OCI-LY1 (cell line): Measurements from ENCODE around the gene OR13A1.

ENCODE experiments used
- H2AFZ ChIP-seq: fragments of 200-600 bp; sonication (generic), shearing (Covaris generic); 2 replicates; pipeline ENCODE4 v1.6.0; 2014; ENCODE audit warnings: antibody characterized with exemption, mild to moderate bottlenecking, low read length
- H3F3A ChIP-seq: fragments of 200-600 bp; sonication (generic), shearing (Covaris generic); 2 replicates; pipeline ENCODE4 v1.6.0; 2014; ENCODE audit warnings: mild to moderate bottlenecking, antibody characterized with exemption, low read length, moderate library complexity; ENCODE audit not compliant: insufficient read depth
- H3K27ac ChIP-seq: fragments of 200-600 bp; sonication (generic); 2 replicates; pipeline ENCODE4 v1.5.1; 2014; ENCODE audit warnings: low read length, mixed run types, mild to moderate bottlenecking, low read depth; ENCODE audit not compliant: poor library complexity, severe bottlenecking
- H3K27me3 ChIP-seq: fragments of 200-600 bp; sonication (generic); 2 replicates; pipeline ENCODE4 v1.6.0; 2014; ENCODE audit warnings: antibody characterized with exemption, mild to moderate bottlenecking, low read length, moderate library complexity; ENCODE audit not compliant: insufficient read depth
- H3K36me3 ChIP-seq: fragments of 200-600 bp; sonication (generic); 2 replicates; pipeline ENCODE4 v1.6.1; 2014; ENCODE audit warnings: mild to moderate bottlenecking, antibody characterized with exemption, low read length, moderate library complexity, mixed read lengths; ENCODE audit not compliant: insufficient read depth
- H3K4me1 ChIP-seq: fragments of 200-600 bp; sonication (generic); 2 replicates; pipeline ENCODE4 v1.5.1; 2014; ENCODE audit warnings: mild to moderate bottlenecking, low read length, moderate library complexity; ENCODE audit not compliant: insufficient read depth, severe bottlenecking
- H3K4me2 ChIP-seq: fragments of 200-600 bp; sonication (generic), shearing (Covaris generic); 2 replicates; pipeline ENCODE4 v1.6.1; 2014; ENCODE audit warnings: low read length
- H3K4me3 ChIP-seq: fragments of 200-600 bp; sonication (generic); 2 replicates; pipeline ENCODE4 v1.5.1; 2014; ENCODE audit warnings: low read length, low read depth, mild to moderate bottlenecking, mixed read lengths; ENCODE audit not compliant: poor library complexity, severe bottlenecking
- H3K79me2 ChIP-seq: fragments of 200-600 bp; shearing (Covaris generic); 2 replicates; pipeline ENCODE4 v1.6.1; 2016; ENCODE audit warnings: mixed run types, low read length, mixed read lengths; ENCODE audit not compliant: insufficient read depth
- H3K9ac ChIP-seq: fragments of 200-600 bp; sonication (generic), shearing (Covaris generic); 2 replicates; pipeline ENCODE4 v1.6.1; 2014; ENCODE audit warnings: mild to moderate bottlenecking, low read length, mixed read lengths
- H3K9me2 ChIP-seq: fragments of 200-600 bp; sonication (generic), shearing (Covaris generic); 2 replicates; pipeline ENCODE4 v1.6.1; 2014; ENCODE audit warnings: low read depth, mild to moderate bottlenecking, low read length, mixed read lengths
- H3K9me3 ChIP-seq: fragments of 200-600 bp; shearing (Covaris generic); 2 replicates; pipeline ENCODE4 v1.6.1; 2014; ENCODE audit warnings: low read length, mixed read lengths
- H4K20me1 ChIP-seq: fragments of 200-600 bp; sonication (generic), shearing (Covaris generic); 2 replicates; pipeline ENCODE4 v1.6.0; 2016; ENCODE audit warnings: mild to moderate bottlenecking, low read length; ENCODE audit not compliant: insufficient read depth
- EZH2 ChIP-seq: fragments of 200-600 bp; sonication (generic), shearing (Covaris generic); IDR thresholded peaks from 2 replicates; pipeline ENCODE4 v1.8.0; 2017; ENCODE audit warnings: borderline replicate concordance, mixed run types, mild to moderate bottlenecking, antibody characterized with exemption, low read length, moderate library complexity, mixed read lengths
- TF ChIP-seq, protein P1 (sequence below): fragments of 200-600 bp; sonication (generic), shearing (Covaris generic); IDR thresholded peaks from 2 replicates; pipeline ENCODE4 v1.5.1; 2017; ENCODE audit warnings: mild to moderate bottlenecking, antibody characterized with exemption, low read length, moderate library complexity, mixed read lengths

OR13A1 gene

GRCh38 chr10:45319702-45320101 is 4.3 kb upstream of the OR13A1 start:
- Histone ChIP-seq H3F3A (peaks cover 4% of the 10 kb centered on the region), H2AFZ (no peak overlapping the region), H4K20me1 (no peaks in the 10 kb centered on the region), H3K4me3 (no peak overlapping the region), H3K9me3 (peaks cover 35% of the 10 kb centered on the region), H3K9me2 (no peaks in the 10 kb centered on the region), H3K4me1 (no peaks in the 10 kb centered on the region), H3K27ac (no peak overlapping the region), H3K4me2 (no peak overlapping the region), H3K27me3 (no peaks in the 10 kb centered on the region), H3K36me3 (peaks cover 15% of the 10 kb centered on the region), H3K9ac (no peak overlapping the region), H3K79me2 (peaks cover 4% of the 10 kb centered on the region; the same call in 1 of the 2 replicates)
- no peak for TF ChIP-seq EZH2
- TF ChIP-seq, protein P1, sequence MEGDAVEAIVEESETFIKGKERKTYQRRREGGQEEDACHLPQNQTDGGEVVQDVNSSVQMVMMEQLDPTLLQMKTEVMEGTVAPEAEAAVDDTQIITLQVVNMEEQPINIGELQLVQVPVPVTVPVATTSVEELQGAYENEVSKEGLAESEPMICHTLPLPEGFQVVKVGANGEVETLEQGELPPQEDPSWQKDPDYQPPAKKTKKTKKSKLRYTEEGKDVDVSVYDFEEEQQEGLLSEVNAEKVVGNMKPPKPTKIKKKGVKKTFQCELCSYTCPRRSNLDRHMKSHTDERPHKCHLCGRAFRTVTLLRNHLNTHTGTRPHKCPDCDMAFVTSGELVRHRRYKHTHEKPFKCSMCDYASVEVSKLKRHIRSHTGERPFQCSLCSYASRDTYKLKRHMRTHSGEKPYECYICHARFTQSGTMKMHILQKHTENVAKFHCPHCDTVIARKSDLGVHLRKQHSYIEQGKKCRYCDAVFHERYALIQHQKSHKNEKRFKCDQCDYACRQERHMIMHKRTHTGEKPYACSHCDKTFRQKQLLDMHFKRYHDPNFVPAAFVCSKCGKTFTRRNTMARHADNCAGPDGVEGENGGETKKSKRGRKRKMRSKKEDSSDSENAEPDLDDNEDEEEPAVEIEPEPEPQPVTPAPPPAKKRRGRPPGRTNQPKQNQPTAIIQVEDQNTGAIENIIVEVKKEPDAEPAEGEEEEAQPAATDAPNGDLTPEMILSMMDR = no peak

DNA sequence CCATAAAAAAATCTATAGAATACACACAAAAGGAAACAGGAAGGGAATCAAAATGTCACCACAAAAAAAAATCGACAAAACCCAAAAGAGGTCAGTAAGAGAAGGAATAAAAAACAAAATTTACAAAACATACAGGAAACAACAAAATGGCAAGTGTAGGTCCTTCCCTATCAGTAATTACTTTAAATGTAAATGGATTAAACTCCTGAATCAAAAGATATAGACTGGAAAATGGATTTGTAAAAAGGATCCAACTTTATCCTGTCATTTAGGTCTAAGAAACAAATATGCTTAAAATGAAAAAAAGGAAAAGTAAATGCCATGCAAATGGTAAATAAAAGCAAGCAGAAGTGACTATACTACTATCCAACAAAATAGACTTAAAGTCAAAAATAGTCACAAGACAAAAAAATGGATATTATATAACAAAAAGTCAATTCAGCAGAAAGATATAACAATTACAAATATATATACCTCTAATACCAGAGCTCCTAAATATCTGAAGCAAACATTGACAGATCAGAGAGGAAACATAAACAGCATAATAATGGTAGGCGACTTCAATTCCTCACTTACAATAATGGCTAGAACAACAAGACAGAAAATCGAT is 2.0 kb downstream of the OR13A1 start:
- Histone ChIP-seq H3K27me3 (no peaks in the 10 kb centered on the region), H3F3A (peaks cover 4% of the 10 kb centered on the region), H3K4me3 (no peak overlapping the region), H3K4me2 (no peak overlapping the region), H3K36me3 (peaks cover 14% of the 10 kb centered on the region), H3K27ac (no peak overlapping the region), H2AFZ (no peak overlapping the region), H3K79me2 (no peaks in the 10 kb centered on the region), H3K9ac (no peak overlapping the region), H4K20me1 (no peaks in the 10 kb centered on the region), H3K9me3 (peaks cover 26% of the 10 kb centered on the region), H3K9me2 (no peaks in the 10 kb centered on the region), H3K4me1 (no peaks in the 10 kb centered on the region)
- TF ChIP-seq, protein P1 = no peak
- no peak for TF ChIP-seq EZH2

DNA sequence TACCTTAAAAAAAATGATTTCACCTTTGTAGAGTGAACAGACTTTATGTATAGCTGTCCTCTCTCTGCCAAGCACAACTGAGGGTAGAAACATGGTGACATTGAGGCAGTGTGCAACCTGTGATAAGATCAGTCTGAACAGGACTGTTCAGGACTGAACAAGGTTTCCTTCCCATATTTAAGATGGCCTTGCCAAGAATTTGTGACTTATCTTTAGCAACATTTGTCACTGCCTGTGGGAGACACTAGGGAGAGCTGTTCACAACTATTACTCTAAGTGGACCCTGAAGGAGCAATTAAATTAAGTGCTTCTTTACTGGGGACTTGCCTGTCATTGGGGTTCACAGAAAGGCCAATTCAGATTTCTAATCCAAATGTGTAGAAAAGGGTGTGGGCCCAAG is 6.7 kb downstream of the OR13A1 start:
- H3K4me1 ChIP-seq = no peaks in the 10 kb centered on the region
- no peaks in the 10 kb centered on the region for H3K27me3 ChIP-seq
- H2AFZ ChIP-seq = no peak overlapping the region
- H3K4me2 ChIP-seq = no peak overlapping the region
- H4K20me1 ChIP-seq = no peaks in the 10 kb centered on the region
- H3K36me3 ChIP-seq = peaks cover 39% of the 10 kb centered on the region
- H3K27ac ChIP-seq = no peak overlapping the region
- TF ChIP-seq EZH2 = no peak
- TF ChIP-seq, protein P1 = peak; percentile 47; the same call in 1 of the 2 replicates
- no peaks in the 10 kb centered on the region for H3K79me2 ChIP-seq
- no peaks in the 10 kb centered on the region for H3F3A ChIP-seq
- H3K9ac ChIP-seq = no peak overlapping the region
- no peak overlapping the region for H3K4me3 ChIP-seq
- no peaks in the 10 kb centered on the region for H3K9me2 ChIP-seq
- peaks cover 23% of the 10 kb centered on the region for H3K9me3 ChIP-seq
